Endothelial cell of umbilical vein (primary cell): ENCODE measurements around the gene RAD51B. TPM values are rescaled to one million over a fixed set of nuclear protein-coding genes. Genes with fewer than 3 reads are reported as not detected.

Experiments used
- BruUV-seq: library from RNA; stranded (reverse); fragments of 400-500 nt; replicated peaks from 2 replicates; lab custom pipeline; 2021; lab: Mats Ljungman, UMichigan
- CTCF ChIA-PET: fragments of 300-600, 350-600 bp; sonication (Branson Sonifier 250); formaldehyde crosslinking; loops from one replicate; lab custom pipeline; 2021; ENCODE audit warnings: antibody characterized with exemption, inconsistent platforms; lab: Charles Lee
- POLR2A ChIA-PET: fragments of 300-600, 350-600 bp; sonication (Branson Sonifier 250); formaldehyde crosslinking; loops from one replicate; lab custom pipeline; 2021; ENCODE audit warnings: antibody characterized with exemption, inconsistent platforms; lab: Charles Lee
- DNase-seq: peaks from one replicate; pipeline ENCODE4 v3.0.0-alpha.2; 2011; ENCODE audit warnings: low read depth, low spot score
- FAIRE-seq: peaks from 2 replicates; lab custom pipeline; 2011; peaks lifted over from hg19 to GRCh38; lab: Jason Lieb, UNC
- H2AFZ ChIP-seq: 2 replicates; pipeline ENCODE4 v1.6.0; 2012; ENCODE audit warnings: low read depth, low read length, control low read depth, inconsistent platforms
- H3K27ac ChIP-seq: 2 replicates; pipeline ENCODE4 v1.5.1; 2011; ENCODE audit warnings: low read depth, mild to moderate bottlenecking, control low read depth, low read length, moderate library complexity; ENCODE audit not compliant: insufficient read depth
- H3K27me3 ChIP-seq, 2 experiments: 2 replicates each; pipeline versions ENCODE4 v1.6.0 to v1.6.1; 2011; ENCODE audit warnings: low read length in 2 of 2, mixed read lengths in 1 of 2; ENCODE audit not compliant: control insufficient read depth in 2 of 2, insufficient read depth in 2 of 2
- H3K36me3 ChIP-seq, 2 experiments: 2 replicates in 1 of 2; 3 replicates in 1 of 2; pipeline ENCODE4 v1.5.1; 2011; ENCODE audit warnings: low read length in 2 of 2, mild to moderate bottlenecking in 1 of 2, moderate library complexity in 1 of 2; ENCODE audit not compliant: control insufficient read depth in 2 of 2, insufficient read depth in 2 of 2; ENCODE audit errors: extremely low read depth in 1 of 2
- H3K4me1 ChIP-seq: 3 replicates; pipeline ENCODE4 v1.5.1; 2011; ENCODE audit warnings: mild to moderate bottlenecking, low read length; ENCODE audit not compliant: control insufficient read depth, insufficient read depth; ENCODE audit errors: extremely low read depth
- H3K4me2 ChIP-seq: 2 replicates; pipeline ENCODE4 v1.6.1; 2011; ENCODE audit warnings: low read length, control low read depth, mixed read lengths; ENCODE audit not compliant: insufficient read depth
- H3K4me3 ChIP-seq, 3 experiments: fragments of 200-600 bp in 1 of 3; sonication (generic), shearing (Covaris generic) in 1 of 3; replicated peaks in 1 of 3; 2 replicates each; pipeline ENCODE4 v1.5.1; 2011 to 2016; ENCODE audit warnings: control low read depth in 3 of 3, low read length in 3 of 3, mild to moderate bottlenecking in 2 of 3, inconsistent platforms in 1 of 3, low read depth in 1 of 3, moderate library complexity in 1 of 3; ENCODE audit not compliant: insufficient read depth in 1 of 3
- H3K79me2 ChIP-seq: 2 replicates; pipeline ENCODE4 v1.6.0; 2012; ENCODE audit warnings: low read length, inconsistent platforms; ENCODE audit not compliant: control insufficient read depth, insufficient read depth
- H3K9ac ChIP-seq: replicated peaks from 2 replicates; pipeline ENCODE3; 2011; ENCODE audit warnings: low read length, control low read depth; ENCODE audit not compliant: insufficient read depth; ENCODE audit errors: extremely low read depth
- H3K9me1 ChIP-seq: replicated peaks from 3 replicates; pipeline ENCODE4 v1.6.0; 2011; ENCODE audit warnings: mild to moderate bottlenecking, low read length; ENCODE audit not compliant: control insufficient read depth, insufficient read depth; ENCODE audit errors: extremely low read depth
- H3K9me3 ChIP-seq: replicated peaks from 2 replicates; pipeline ENCODE4 v1.5.1; 2012; ENCODE audit warnings: low read length, inconsistent platforms; ENCODE audit not compliant: control insufficient read depth, insufficient read depth
- H4K20me1 ChIP-seq: replicated peaks from 2 replicates; pipeline ENCODE3; 2011; ENCODE audit warnings: mild to moderate bottlenecking, low read length; ENCODE audit not compliant: control insufficient read depth, insufficient read depth; ENCODE audit errors: extremely low read depth
- CTCF ChIP-seq, 2 donors: IDR thresholded peaks; 1 replicate in 1 of 2; 2 replicates in 1 of 2; pipeline ENCODE4 v1.5.1; 2011; ENCODE audit warnings: low read length in 2 of 2, mild to moderate bottlenecking in 2 of 2, moderate library complexity in 2 of 2, control low read depth in 1 of 2, inconsistent platforms in 1 of 2, low read depth in 1 of 2; ENCODE audit not compliant: insufficient read depth in 1 of 2; ENCODE audit errors: extremely low read depth in 1 of 2
- EZH2 ChIP-seq: IDR thresholded peaks from 2 replicates; pipeline ENCODE4 v1.6.1; 2012; ENCODE audit warnings: borderline replicate concordance, low read depth, mild to moderate bottlenecking, moderate library complexity, low read length, inconsistent platforms; ENCODE audit not compliant: severe bottlenecking
- FOS ChIP-seq: IDR thresholded peaks from 2 replicates; pipeline ENCODE4 v1.6.1; 2011; ENCODE audit warnings: mild to moderate bottlenecking, low read length, moderate library complexity, borderline replicate concordance; ENCODE audit not compliant: insufficient read depth
- GATA2 ChIP-seq: IDR thresholded peaks from 2 replicates; pipeline ENCODE4 v1.7.0; 2011; ENCODE audit warnings: low read depth, mild to moderate bottlenecking, moderate library complexity, mixed read lengths, low read length; ENCODE audit not compliant: insufficient read length, insufficient read depth
- JUN ChIP-seq: IDR thresholded peaks from 2 replicates; pipeline ENCODE4 v1.6.1; 2011; ENCODE audit warnings: borderline replicate concordance, low read depth; ENCODE audit not compliant: insufficient read length, insufficient read depth
- MAX ChIP-seq: IDR thresholded peaks from 2 replicates; pipeline ENCODE4 v1.6.1; 2011; ENCODE audit not compliant: insufficient read depth, insufficient read length
- MYC ChIP-seq: IDR thresholded peaks from one replicate; pipeline ENCODE4 v1.6.1; 2011; ENCODE audit warnings: mild to moderate bottlenecking, low read depth, low read length
- POLR2A ChIP-seq: IDR thresholded peaks from 2 replicates; pipeline ENCODE4 v1.6.1; 2012; ENCODE audit warnings: low read depth, mild to moderate bottlenecking, control low read depth, low read length
- POLR2AphosphoS5 ChIP-seq: IDR thresholded peaks from 2 replicates; pipeline ENCODE4 v1.6.1; 2012; ENCODE audit warnings: low read depth, mild to moderate bottlenecking, control low read depth, low read length, moderate library complexity; ENCODE audit not compliant: insufficient read depth
- dilution Hi-C: fragments of 300-500 bp; cut with MboI; formaldehyde crosslinking; loops from one replicate; pipeline ENCODE4 v1.15.0; 2019; ENCODE audit warnings: low sequenced_read_pairs; ENCODE audit not compliant: extremely low pct_ligation_motif_present
- intact Hi-C: fragments of 100-400 bp; cut with micrococcal nuclease; formaldehyde crosslinking; loops from one replicate; pipeline ENCODE4 v1.10.0; 2022
- polyA plus RNA-seq, 4 experiments: library from polyadenylated mRNA; depleted of rRNA in 3 of 4; stranded (reverse) in 3 of 4; unstranded in 1 of 4; fragments of >200 nt; gene quantifications; 2 replicates each; pipeline versions ENCODE4 v1.2.1 to v1.2.3, GENCODE V29; 2011 to 2012; ENCODE audit warnings: missing spikeins in 1 of 4
- total RNA-seq: library from RNA; stranded (reverse); gene quantifications from 2 replicates; pipeline ENCODE4 v1.2.3, GENCODE V29; 2021

The RAD51B gene
- total and polyA plus RNA-seq, 2 donors (not counting 3 experiments of a cell fraction or from before 2014, with no cell fraction given) = 3.9 to 19.0 TPM

- FAIRE-seq (no peak), DNase-seq (no peak)
- Histone ChIP-seq H3K36me3 (no peaks in the 10 kb centered on the region), H3K4me2 (no peak overlapping the region), H3K27ac (no peak overlapping the region), H3K9me1 (no peaks in the 10 kb centered on the region), H3K4me1 (peaks cover 46% of the 10 kb centered on the region), H3K4me3 (no peak overlapping the region), H3K9ac (no peak overlapping the region), H2AFZ (no peak overlapping the region), H4K20me1 (no peaks in the 10 kb centered on the region), H3K9me3 (no peaks in the 10 kb centered on the region), H3K27me3 (no peaks in the 10 kb centered on the region), H3K79me2 (no peaks in the 10 kb centered on the region)
- BruUV-seq = no TSS peak
- POLR2A ChIA-PET = no interaction called here
- CTCF ChIA-PET = no interaction called here
- intact Hi-C loops (loop anchor here (5.0 to 10.0 kb wide), 2 partner anchors 92 to 735 kb away; no protein-coding TSS in a partner anchor), dilution Hi-C loops (no loop called here)
- no peak for TF ChIP-seq POLR2AphosphoS5
- no peak for TF ChIP-seq MYC
- TF ChIP-seq FOS = no peak
- TF ChIP-seq CTCF (IDR thresholded peaks at IDR 0.05; ENCODE audit: extremely low read depth in 1 of 2, insufficient read depth in 1 of 2, low read depth in 1 of 2, low read length in 2 of 2) = no peak
- TF ChIP-seq POLR2A = no peak
- no peak for TF ChIP-seq EZH2
- no peak for TF ChIP-seq JUN
- TF ChIP-seq MAX = no peak
- TF ChIP-seq GATA2 = no peak
Observed at GRCh38 chr14:68679746-68680467, 860.3 kb downstream of the RAD51B start.
